ENCODE results near the gene RNASE12.
"Not testable (repeated sequence)": the region's sequence is repeated elsewhere in the genome, so short reads cannot be mapped to it uniquely, and the experiment has no call there.

The RNASE12 gene

DNA sequence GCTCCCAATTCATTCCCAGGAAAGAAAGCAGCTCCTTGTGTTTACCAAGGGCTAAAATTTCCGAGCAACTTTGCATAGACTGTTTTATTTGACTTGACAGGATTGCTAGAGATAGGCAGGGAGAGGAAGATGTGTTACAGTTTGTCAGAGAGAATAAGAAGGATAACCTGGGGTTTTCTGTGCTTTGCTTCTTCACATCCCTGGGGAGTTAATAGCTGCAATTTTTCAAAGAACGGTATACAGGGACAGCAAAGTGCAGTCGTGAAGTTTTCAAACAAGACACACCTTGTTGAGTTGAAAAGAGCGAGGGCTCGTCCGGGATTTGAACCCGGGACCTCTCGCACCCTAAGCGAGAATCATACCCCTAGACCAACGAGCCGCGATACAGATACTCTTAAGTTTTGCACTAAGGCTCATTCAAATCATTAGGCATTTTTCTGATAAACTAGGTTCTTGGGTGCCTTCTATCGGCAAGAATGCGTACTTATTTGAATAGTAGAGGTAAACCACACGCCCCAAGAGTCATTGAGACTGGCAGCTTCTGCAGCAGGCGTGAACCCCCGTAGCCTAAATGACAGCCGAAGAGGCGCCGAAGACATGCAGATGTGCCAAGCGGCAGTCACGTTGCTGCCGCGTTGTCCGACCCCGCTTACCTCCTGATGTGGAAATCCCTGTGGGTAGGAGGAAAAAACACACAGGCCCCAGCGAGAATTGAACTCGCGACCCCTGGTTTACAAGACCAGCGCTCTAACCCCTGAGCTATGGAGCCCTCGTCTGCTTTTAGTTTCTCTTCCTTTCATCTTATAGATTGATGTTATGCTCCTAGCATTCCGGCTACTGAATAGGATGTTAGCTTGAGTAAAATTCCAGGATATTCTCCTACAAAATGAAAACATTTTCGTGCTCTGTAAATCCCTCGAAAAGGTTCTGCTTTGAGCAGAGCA, 22.2 kb upstream of the RNASE12 start:
- DNase-seq = peak; percentile 79 to 92

DNA sequence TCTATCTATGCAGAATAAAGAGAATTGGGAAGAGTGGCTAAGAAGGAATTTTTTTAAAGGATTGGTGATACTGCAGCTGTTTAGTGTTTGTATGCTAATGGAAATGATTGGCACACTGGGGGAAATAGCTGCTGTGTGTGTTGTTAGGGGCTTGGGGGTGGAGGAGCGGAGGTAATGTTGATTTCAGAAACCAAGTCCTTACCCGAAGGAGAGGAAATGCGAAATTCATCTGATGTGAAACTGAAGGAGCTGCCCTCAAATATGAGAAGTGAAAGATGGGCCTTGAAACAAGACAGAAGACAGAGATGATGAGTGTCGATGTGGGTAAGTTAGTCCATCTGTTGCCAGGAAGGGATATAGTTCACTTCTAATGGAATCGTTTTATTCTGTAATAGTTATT, 21.2 kb upstream of the RNASE12 start:
- no peak for DNase-seq

DNA sequence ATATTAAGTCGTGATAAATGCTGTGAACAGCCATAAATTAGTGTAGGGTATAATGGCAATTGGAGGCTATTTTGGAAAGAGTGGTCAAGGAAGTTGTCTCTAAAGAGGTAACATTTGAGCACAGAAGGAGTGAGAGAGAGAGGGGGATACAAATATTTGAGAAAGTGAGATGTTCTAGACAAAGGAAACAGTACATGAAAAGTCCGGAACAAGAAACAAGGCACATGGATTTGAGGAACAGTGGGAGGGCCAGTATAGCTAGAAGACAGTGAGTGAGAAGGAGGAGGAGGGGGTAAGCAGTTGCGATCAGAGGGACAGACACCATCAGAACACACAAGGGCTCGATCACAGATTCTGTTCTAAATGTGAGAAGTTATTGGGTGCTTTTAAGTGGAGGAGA, 20.1 kb upstream of the RNASE12 start:
- DNase-seq = no peak

DNA sequence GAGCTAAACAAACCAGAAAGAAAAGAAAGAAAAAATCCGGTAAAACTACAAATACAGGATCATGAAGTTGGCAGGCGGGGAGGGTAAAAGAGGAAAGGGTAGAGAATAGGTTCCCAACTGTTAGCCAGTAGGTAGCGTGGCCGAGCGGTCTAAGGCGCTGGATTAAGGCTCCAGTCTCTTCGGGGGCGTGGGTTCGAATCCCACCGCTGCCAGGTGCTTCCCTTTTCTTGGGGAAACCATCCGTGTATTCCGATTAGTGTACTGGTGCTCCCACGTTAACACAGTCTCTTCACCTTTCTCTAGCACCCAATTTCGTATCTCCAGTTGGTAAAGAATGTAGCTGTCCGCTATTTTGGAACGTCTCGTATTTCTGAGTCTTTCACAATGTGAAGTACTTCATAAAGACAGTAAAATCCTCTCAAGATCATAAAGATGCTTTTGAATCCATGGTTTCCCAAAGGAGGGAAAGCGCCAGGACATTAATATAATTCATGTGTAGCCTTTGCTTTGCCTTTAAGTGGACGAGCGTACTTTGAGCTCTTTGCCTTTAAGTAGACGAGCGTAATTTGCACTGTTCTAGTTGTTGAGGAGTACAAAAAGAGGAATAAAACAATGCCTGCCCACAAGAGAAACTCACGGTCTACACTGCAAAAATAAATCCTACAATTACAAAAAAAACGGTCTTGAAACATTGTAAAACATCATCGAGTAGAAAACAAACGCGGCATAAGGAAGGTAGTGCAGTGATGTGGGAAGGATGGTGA, 19.0 kb upstream of the RNASE12 start:
- DNase-seq = peak; percentile 76 to 77

DNA sequence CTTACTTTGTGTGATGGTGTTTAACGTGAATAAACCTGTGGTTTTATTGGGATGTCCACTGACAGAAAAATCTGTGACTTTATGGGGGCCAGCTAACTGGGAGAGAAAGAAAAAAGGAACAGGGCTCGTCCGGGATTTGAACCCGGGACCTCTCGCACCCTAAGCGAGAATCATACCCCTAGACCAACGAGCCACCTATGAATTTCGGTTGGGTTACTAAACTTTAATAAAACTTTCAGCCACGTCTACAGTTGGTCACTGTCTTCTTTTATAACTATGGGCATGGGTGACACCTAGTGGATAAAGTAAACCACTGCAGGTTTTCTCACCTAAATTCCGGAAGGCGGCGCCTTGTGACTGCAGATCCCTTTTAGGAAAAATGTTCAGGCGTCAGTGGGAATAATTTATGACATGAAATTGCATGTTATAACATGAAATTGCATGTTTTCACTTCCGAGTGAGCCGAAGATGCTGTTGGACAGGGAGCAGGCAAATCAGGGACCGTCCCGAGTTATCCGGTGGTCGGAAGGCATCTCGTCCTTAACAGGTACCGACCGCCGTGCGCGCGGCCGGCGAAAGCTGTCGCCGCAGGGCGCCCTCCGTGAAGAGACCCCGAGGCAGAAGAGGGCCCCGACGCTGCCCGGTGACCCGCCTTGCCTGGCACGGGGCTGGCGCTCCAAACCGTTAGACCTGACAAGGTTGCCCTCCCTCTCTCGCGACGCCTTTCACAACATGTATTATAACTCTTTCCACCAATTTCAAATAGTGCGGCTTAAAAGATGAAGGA, 18.2 kb upstream of the RNASE12 start:
- peak in 1 of 2 experiments; percentile 49 for DNase-seq

DNA sequence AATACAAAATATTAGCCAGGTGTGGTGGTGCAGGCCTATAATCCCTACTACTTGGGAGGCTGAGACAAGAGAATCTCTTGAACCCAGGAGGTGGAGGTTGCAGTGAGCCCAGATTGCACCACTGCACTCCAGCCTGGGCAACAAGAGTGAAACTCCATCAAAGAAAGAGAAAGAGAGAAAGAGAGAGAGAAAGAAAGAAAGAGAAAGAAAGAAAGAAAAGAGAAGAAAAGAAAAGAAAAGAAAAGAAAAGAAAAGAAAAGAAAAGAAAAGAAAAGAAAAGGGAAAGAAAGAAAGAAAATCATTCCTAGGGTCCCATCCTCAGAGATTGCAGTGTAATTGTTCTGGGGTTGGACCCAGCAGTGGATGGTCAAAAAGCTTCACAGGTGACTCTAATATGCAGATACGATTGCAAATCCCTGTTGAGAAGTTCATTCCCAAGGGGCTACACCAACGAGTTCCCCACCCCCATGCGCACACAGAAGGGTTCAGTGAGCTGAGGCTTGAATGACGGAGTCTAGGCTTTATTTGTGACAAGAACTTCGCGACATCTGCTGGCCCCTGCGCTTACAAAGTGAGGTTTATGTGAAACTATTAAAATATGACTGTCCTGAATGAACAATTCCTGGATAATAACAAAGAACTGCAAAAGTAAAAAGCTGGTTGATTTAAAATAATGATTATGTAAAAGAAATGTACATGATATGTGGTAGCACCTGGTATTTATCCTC, 17.4 kb upstream of the RNASE12 start:
- DNase-seq = no peak

DNA sequence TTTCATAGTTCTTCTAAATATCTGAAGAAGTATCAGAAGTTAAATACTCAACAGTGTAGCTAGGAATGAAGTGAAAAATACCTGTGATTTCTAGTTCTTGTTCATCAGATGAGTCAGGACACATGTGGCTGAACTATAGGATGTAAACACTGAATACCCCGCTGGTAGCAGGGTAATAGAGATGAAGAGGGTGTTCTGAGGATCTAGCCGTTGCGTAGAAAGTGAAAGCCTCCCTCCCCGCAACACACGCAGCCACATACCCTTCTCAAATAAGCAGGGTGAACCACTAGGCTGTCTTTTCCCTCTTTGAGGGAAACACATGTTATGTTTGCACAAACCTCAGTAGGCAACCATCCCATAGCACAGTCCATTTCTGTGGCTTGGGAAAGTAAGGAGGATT, 16.4 kb upstream of the RNASE12 start:
- no peak for DNase-seq

DNA sequence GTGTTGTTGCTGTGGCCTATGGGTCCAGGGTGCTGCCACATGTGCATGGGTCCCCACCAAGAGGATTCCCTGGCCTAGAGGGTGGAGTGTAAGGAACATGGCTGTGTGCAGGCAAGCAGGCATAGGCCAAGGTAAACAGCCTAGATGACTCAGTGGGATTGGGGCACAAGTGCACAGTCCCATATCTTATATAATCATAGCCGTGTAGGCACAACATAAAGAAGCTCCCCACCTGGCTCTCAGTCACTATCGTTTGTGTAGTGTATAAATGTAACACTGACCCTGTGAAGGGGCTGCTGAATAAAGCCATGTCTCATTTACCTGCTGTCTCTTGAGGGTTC, 15.7 kb upstream of the RNASE12 start:
- DNase-seq = no peak

DNA sequence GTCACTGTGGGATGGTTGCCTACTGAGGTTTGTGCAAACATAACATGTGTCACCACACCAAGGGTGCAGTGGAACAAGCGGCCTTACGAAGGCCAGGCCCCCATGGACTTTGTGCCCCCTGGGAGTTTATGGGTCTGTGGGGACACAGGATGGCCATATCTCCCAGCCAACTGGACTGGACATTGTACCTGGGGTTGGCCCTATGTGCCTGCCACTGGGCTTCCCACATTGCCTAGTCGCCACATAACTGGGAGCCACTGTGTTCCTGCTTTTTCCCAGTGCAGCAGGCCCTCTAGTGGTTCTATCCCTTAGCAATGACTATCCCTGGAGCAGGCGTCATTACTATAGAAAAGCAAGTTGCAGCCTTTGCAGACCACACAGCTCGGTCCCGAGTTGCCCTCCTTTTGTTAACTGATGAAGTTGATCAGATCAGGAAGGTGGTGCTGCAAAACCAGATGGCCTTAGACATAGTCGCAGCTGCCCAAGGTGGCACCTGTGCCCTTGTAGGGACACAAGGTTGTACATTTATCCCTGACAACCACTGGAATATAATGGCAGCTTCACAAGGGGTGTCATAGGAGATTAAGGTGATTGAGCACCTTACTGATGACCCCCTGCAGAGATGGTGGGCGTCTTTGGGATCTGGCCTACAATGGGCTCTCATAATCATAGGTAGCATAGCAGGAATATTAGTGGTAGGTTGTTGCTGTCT, 15.2 kb upstream of the RNASE12 start:
- no peak for DNase-seq

DNA sequence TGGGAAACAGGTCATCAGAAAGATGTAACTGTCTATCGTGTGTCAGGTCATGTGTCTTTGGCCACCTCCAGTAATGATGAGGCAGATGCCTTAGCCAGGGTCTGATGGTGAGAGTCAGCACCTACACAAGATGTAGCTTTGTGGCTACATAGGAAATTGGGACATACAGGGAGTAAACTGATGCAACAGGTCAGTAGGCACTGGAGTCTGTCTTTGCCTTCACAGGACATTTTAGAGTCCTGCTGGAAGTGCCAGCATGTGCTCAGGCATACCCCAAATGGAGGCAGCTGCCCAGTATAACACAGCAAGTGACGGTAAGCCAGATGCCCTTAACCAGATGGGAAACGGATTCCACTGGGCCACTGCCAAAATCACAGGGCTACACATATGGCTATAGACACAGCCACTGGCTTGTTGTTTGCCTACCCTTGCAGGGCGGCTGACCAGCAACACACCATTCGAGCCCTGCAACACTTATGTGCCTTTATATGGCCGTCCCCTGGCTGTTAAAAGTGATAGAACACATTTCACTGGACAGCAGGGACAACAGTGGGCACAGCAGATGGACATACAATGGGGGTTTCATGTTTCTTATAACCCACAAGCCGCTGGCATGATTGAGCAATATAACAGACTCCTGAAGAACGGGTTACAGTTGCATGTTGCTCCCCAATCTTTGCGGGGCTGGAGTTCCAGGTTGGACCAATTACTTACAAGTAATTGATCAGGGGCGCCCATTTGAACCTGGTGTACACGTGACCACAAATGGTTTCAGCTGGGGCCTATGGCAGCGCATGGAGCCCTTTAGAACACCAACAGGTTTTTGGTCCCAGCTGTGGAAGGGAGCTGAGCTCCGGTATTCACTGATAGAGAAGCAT, 12.9 kb upstream of the RNASE12 start:
- DNase-seq = no peak

DNA sequence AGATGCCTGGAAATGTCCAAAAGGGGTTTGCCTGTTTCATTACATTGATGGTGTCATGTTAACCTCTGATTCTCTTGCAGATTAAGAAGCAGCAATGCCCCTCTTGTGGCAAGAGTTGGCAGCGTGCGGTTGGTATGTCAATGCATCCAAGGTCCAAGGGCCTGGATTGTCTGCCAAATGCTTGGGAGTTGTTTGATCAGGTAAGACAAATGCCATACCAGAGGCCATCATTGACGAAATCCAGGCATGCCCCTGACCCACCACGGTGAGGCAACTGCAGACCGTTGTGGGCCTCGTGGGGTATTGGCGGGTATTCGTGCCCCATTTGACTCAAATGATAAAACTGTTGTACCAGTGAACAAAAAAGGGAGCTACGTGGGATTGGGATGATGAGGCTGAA, 11.4 kb upstream of the RNASE12 start:
- DNase-seq = no peak

DNA sequence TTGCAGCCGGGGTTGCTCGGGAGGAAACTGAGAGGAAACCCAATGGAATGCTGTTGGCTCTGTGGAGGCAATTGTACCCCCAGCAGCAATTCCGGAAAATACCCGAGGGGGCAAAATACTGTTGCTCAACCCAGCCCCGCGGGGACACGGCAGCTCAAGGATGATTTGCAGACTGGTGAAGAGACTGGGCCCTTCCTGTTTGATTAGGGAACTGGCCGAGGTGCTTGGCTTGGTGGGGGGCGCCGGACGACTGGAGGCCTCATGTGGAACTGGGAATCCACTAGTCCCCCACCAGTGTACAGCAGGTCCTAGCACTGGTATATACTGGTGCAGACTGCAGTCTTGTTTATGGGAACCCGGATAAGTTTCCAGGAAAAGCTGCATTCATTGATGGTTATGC, 10.3 kb upstream of the RNASE12 start:
- no peak for DNase-seq

DNA sequence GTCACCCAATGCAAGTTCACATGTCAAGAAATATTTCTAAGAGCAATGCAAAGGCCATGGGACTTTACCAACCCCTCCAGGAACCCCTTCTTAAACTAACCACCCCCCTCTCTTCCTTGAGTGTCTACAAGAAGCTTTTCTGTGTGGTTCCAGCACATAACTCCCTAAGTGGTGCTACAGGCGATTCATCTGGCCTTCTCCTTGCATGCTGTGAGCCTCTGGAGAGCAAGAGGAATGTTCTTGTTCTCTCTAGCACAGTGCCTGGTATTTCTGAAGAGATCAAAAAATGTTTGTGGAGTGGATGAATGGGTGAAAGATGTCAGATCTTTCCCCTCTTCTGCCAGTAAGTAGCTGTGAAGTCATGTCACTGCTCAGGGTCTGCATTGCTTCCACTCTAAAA, 5.9 kb upstream of the RNASE12 start:
- DNase-seq = no peak

DNA sequence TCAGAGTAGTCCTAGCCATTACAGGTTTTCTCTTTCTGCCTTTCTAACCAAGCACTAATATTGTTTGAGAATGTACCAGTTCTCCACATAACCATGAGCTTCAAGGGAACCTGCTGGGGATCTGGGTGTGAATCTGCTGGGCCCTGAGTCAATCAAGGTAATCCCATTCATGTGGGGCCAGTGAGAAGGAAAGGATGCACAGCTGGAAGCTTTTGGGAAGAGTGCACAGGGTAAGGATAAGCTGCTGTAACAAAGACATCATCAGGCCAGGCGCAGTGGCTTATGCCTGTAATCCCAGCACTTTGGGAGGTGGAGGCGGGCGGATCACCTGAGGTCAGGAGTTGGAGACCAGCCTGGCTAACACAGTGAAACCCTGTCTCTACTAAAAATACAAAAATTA, 4.5 kb upstream of the RNASE12 start:
- DNase-seq = not testable (repeated sequence)

DNA sequence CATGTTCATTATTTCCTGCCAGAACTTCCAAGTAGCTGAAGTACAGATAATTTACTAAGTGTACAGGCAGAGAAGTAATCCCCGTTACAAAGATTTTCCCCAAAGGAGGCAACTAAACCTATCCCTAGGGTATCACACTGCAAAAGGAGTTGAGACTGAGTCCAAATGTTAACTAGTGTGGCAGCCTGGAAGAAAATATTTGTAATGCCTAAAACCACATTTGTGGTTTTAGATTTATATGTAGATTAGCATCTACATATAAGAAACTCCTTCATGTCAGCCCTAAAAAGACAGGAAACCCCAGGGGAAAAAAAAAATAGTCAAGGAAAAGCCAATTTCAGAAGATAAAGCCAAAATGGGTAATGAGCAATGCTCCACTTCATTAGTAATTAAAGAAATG, 1.4 kb upstream of the RNASE12 start:
- DNase-seq = no peak

DNA sequence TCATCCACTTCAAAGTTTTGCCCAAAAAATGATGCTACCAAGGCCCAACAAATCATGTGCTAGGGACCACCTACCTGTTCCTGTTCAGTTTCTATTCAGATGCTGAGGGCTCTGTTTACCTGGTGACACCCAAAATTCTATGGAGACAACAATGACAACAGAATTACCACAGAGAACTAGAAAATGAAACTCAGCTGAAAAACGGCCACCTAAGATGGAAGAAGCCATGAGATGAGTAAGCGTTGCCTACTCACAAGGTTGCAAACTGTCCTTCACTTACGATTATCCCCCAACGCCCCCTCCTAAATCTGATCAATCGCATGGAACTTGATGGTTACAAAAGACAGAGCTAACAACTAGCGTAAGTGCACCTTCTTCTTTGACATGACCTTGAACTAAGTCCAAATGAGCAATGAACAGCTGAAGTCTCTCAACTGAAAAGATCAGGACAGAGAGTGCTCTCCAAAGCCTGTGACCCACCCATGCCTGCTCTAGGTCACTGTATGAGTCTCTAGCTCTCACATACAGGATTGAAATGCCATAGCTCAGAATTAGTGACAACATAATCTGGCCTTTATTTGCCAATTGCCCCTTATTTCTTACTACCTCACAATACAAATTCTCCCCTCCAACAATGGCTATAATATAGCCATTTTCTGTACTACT, 3.6 kb downstream of the RNASE12 start, which contains the start of gene RNASE11:
RNASE11 (minus strand) TSS at position 513 of the 666 bp plus-strand sequence.
- DNase-seq = no peak

DNA sequence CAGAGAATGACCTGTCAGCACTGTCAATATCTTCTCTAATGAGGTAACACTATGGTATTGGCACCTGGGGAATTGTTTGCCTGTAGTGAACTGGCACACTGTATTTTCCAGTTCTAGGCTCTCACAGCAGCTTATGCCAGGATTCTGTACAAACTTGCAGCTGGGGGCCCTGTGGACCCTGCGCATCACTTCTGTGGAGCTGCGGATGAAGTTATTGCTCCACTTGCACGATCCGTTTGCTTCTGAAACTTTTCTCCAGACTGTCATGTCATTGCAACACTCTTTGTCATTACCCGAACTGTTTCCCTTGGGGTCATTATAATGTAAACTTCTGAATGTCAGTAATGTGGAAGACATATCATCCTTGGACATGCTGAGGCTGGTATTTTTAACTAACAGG, 7.3 kb downstream of the RNASE12 start:
- no peak for DNase-seq

DNA sequence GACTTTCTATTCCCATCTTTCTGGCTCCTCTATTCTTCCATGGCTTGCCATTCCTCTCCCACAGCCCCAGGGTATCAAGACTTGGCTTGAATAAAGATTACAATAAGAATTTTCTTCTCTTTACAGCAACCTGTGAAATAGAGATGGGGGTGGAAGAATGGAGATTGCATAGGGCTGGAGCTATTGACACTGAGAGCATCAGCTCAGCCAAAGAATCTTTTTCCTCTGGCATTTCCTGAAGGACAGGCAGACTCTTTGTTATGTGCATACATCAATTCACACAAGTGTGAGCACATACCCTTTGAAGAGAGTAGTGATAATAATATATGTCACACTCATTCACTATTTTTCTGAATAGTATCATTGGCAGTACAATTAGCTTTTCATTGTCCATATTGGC, 8.0 kb downstream of the RNASE12 start:
- no peak for DNase-seq

DNA sequence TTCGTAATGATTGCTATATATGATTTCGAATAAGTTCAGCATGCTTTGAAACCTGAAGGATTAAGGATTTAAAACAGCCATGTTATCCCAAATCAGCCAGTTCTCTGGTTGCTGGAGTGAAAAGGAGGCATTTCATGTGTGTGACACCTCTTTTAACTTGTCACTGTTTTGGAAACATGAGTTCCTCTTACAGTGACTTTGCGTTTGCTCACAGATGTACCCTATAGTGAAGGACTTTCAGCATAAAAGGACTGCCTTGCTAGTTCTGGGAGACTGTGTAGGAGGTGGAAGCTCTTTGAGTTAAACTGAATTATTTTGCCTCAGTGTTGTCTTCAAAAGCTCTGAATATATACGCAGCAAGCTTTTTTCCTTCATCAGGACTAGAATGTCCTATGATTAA, 10.9 kb downstream of the RNASE12 start:
- no peak for DNase-seq

DNA sequence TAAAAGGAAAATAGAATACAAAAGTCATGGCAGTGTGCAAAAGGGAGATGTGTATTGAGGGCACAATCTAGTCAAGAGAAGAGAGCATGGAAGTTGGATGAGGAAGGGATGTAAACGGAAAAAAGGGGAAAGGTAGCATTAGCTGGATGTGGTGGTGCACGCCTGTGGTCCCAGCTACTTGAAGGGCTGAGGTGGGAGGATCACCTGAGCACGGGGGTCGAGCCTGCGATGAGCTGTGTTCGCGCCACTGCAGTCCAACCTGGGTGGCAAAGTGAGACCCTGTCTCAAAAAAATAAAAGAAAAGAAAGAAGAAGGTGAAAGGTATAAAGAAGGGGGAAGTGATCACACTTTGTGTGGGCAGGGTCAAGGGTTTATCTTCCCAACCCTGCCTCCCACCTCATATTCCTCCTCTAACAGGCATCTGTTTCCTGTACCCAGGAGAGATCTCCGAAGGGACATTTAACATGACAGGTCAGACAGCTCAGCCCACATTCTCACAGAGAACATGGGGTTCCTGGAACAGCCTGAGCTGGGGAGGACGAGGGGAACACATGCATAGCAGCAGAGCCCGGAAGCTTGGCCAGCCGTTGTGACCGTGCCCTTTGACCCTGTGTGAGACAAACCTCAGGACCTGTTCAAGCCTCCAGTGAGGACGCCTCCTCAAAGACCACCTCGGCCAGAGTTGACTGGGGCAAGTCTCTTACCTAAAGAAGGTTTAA, 12.2 kb downstream of the RNASE12 start:
- DNase-seq = no peak

All from stimulated activated CD4-positive, alpha-beta T cell treated with anti-CD3 and anti-CD28 coated beads, Interleukin-4, amount 100 ng/mL, for 4 hours (primary cell).